HG03159 (cell line): ENCODE results near the gene TTLL5.

ENCODE experiments used
- ATAC-seq: cut with Tn5 transposase; IDR thresholded peaks from one replicate; pipeline ENCODE4 v1.9.1; 2021; ENCODE audit warnings: mild to moderate bottlenecking, moderate library complexity; ENCODE audit not compliant: unreplicated experiment

Gene TTLL5

GRCh38 chr14:75981426-75982265, 320.6 kb downstream of the TTLL5 start, which contains the start of gene TGFB3:
TGFB3 (minus strand) TSS chr14:75981995; CDS start chr14:75980893, 1,102 bp downstream.
- ATAC-seq = peak; percentile 45

- no peak for ATAC-seq
Measured at GRCh38 chr14:75982266-75983018, 321.4 kb downstream of the TTLL5 start.

GRCh38 chr14:75983019-75983358, 321.9 kb downstream of the TTLL5 start:
- no peak for ATAC-seq

GRCh38 chr14:75984674-75985073, 323.6 kb downstream of the TTLL5 start:
- no peak for ATAC-seq

- peak; percentile 67 for ATAC-seq
Measured at GRCh38 chr14:75985618-75986438, 324.8 kb downstream of the TTLL5 start, which contains the start of gene IFT43. IFT43 (plus strand) TSS chr14:75985763; CDS start chr14:75985787, 24 bp downstream.

GRCh38 chr14:75986439-75986765, 325.4 kb downstream of the TTLL5 start:
- no peak for ATAC-seq

- no peak for ATAC-seq
Measured at GRCh38 chr14:75987201-75987970, 326.3 kb downstream of the TTLL5 start.

GRCh38 chr14:75989134-75989533, 328.1 kb downstream of the TTLL5 start:
- ATAC-seq = no peak

- ATAC-seq = no peak
Measured at GRCh38 chr14:75990297-75990696, 329.3 kb downstream of the TTLL5 start.

- no peak for ATAC-seq
Measured at GRCh38 chr14:75991753-75992152, 330.7 kb downstream of the TTLL5 start.

- no peak for ATAC-seq
Measured at GRCh38 chr14:75993567-75994041, 332.6 kb downstream of the TTLL5 start.

- ATAC-seq = no peak
Measured at GRCh38 chr14:75995372-75996041, 334.5 kb downstream of the TTLL5 start.

- no peak for ATAC-seq
Measured at GRCh38 chr14:75996488-75996887, 335.4 kb downstream of the TTLL5 start.

- ATAC-seq = no peak
Measured at GRCh38 chr14:75999511-76000190, 338.6 kb downstream of the TTLL5 start.

GRCh38 chr14:76002383-76002782, 341.3 kb downstream of the TTLL5 start:
- no peak for ATAC-seq
